Mesenchymal stem cell (in vitro differentiated cells and primary cell): ENCODE data around the gene STAM2.
"Not testable (repeated sequence)": the region's sequence is repeated elsewhere in the genome, so short reads cannot be mapped to it uniquely, and the experiment has no call there.

Experiments
- DNase-seq: peaks from one replicate; pipeline ENCODE4 v3.0.0-alpha.2; 2013
- H2AFZ ChIP-seq: one replicate; pipeline ENCODE4 v1.6.1; 2013; ENCODE audit warnings: low read depth, mild to moderate bottlenecking, control low read depth, inconsistent platforms, low read length, moderate library complexity
- H2AK5ac ChIP-seq: 2 replicates; pipeline ENCODE4 v1.6.1; 2013; ENCODE audit warnings: low read length, moderate library complexity, mild to moderate bottlenecking, inconsistent platforms; ENCODE audit not compliant: severe bottlenecking
- H2BK120ac ChIP-seq: one replicate; pipeline ENCODE4 v1.6.1; 2013; ENCODE audit warnings: low read depth, mild to moderate bottlenecking, inconsistent platforms, low read length, moderate library complexity
- H2BK12ac ChIP-seq, 2 experiments: one replicate each; pipeline ENCODE4 v1.6.1; 2013; ENCODE audit warnings: inconsistent platforms in 2 of 2, low read length in 2 of 2, mild to moderate bottlenecking in 2 of 2, moderate library complexity in 2 of 2, control low read depth in 1 of 2
- H2BK15ac ChIP-seq: one replicate; pipeline ENCODE4 v1.6.1; 2013; ENCODE audit warnings: mild to moderate bottlenecking, low read depth, inconsistent platforms; ENCODE audit not compliant: poor library complexity, severe bottlenecking
- H2BK5ac ChIP-seq: 2 replicates; pipeline ENCODE4 v1.6.1; 2013; ENCODE audit warnings: low read depth, mild to moderate bottlenecking, low read length, control low read depth, inconsistent platforms; ENCODE audit not compliant: poor library complexity, severe bottlenecking
- H3K14ac ChIP-seq, 2 experiments: one replicate each; pipeline ENCODE4 v1.6.1; 2013; ENCODE audit warnings: inconsistent platforms in 2 of 2, low read length in 2 of 2, control low read depth in 1 of 2, mild to moderate bottlenecking in 1 of 2, moderate library complexity in 1 of 2
- H3K18ac ChIP-seq, 2 experiments: one replicate each; pipeline ENCODE4 v1.6.1; 2013; ENCODE audit warnings: inconsistent platforms in 2 of 2, low read length in 2 of 2, control low read depth in 1 of 2, low read depth in 1 of 2, mild to moderate bottlenecking in 1 of 2
- H3K23ac ChIP-seq, 2 experiments: one replicate each; pipeline ENCODE4 v1.6.1; 2013; ENCODE audit warnings: inconsistent platforms in 2 of 2, low read length in 2 of 2, mild to moderate bottlenecking in 2 of 2, moderate library complexity in 2 of 2, control low read depth in 1 of 2
- H3K27ac ChIP-seq: 2 replicates; pipeline ENCODE4 v1.5.1; 2013; ENCODE audit warnings: mild to moderate bottlenecking, moderate library complexity, low read length, control low read depth, inconsistent platforms; ENCODE audit not compliant: poor library complexity, severe bottlenecking
- H3K27me3 ChIP-seq, 2 experiments: 2 replicates each; pipeline versions ENCODE4 v1.6.1 to v1.7.0; 2013; ENCODE audit warnings: low read length in 2 of 2, mild to moderate bottlenecking in 2 of 2, moderate library complexity in 2 of 2, control low read depth in 1 of 2, inconsistent platforms in 1 of 2; ENCODE audit not compliant: control insufficient read depth in 1 of 2, insufficient read depth in 1 of 2
- H3K36me3 ChIP-seq, 2 experiments: 2 replicates each; pipeline versions ENCODE4 v1.6.1 to v1.7.0; 2013; ENCODE audit warnings: low read length in 2 of 2, control low read depth in 1 of 2, inconsistent platforms in 1 of 2, low read depth in 1 of 2, mild to moderate bottlenecking in 1 of 2; ENCODE audit not compliant: insufficient read depth in 2 of 2, control insufficient read depth in 1 of 2
- H3K4ac ChIP-seq, 2 experiments: one replicate each; pipeline ENCODE4 v1.6.1; 2013; ENCODE audit warnings: inconsistent platforms in 2 of 2, low read length in 2 of 2, mild to moderate bottlenecking in 2 of 2, moderate library complexity in 2 of 2, control low read depth in 1 of 2, low read depth in 1 of 2
- H3K4me1 ChIP-seq: 2 replicates; pipeline ENCODE4 v1.6.1; 2013; ENCODE audit warnings: low read depth, low read length, control low read depth; ENCODE audit not compliant: control insufficient read depth, insufficient read depth
- H3K4me2 ChIP-seq: 2 replicates; pipeline ENCODE4 v1.6.1; 2013; ENCODE audit warnings: low read length, mild to moderate bottlenecking, inconsistent platforms; ENCODE audit not compliant: poor library complexity, severe bottlenecking
- H3K4me3 ChIP-seq, 2 experiments: 2 replicates each; pipeline versions ENCODE4 v1.5.1 to v1.7.0; 2013; ENCODE audit warnings: low read length in 2 of 2, mild to moderate bottlenecking in 2 of 2, control low read depth in 1 of 2, low read depth in 1 of 2; ENCODE audit not compliant: insufficient read depth in 1 of 2
- H3K79me1 ChIP-seq: replicated peaks from 2 replicates; pipeline ENCODE4 v1.6.1; 2013; ENCODE audit warnings: mild to moderate bottlenecking, control low read depth, low read length, inconsistent platforms; ENCODE audit not compliant: poor library complexity, severe bottlenecking
- H3K9ac ChIP-seq: 2 replicates; pipeline ENCODE4 v1.7.0; 2013; ENCODE audit warnings: mild to moderate bottlenecking, low read length, moderate library complexity
- H3K9me3 ChIP-seq: 2 replicates; pipeline ENCODE4 v1.7.0; 2013; ENCODE audit warnings: mild to moderate bottlenecking, low read length; ENCODE audit not compliant: control insufficient read depth
- H4K8ac ChIP-seq: one replicate; pipeline ENCODE4 v1.6.1; 2013; ENCODE audit warnings: inconsistent platforms, mild to moderate bottlenecking, low read length, moderate library complexity
- H4K91ac ChIP-seq: one replicate; pipeline ENCODE4 v1.6.1; 2013; ENCODE audit warnings: mild to moderate bottlenecking, low read length, inconsistent platforms
- WGBS: methylation state at CpG from one replicate; pipeline ENCODE4 v1.1.7; 2013; ENCODE audit warnings: mixed read lengths; 5-methylcytosine and 5-hydroxymethylcytosine counted together

Gene STAM2

DNA sequence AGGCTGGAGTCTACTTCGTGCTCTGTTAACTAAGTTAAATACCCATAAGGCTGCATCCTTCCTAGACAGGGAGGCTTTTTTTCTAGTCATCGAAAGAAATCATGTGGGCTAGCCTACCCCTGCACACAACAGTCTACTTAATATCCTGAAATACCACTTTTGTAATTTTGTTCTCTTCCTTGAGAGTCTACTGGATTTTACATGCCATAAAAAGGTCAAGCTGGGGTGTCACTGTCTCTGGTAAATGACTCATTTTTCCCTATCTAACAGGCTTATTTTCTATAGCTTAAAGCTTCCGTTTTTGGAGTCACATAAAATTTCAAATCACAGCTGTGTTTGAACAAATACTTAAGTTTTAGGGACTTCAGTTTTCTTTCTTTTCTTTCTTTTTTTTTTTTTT lies 10.7 kb upstream of the STAM2 start:
- H3K36me3 ChIP-seq = no peaks in the 10 kb centered on the region
- H3K4me2 ChIP-seq = no peak overlapping the region
- H2AFZ ChIP-seq = no peak overlapping the region
- H3K9me3 ChIP-seq = no peaks in the 10 kb centered on the region
- H3K9ac ChIP-seq = no peak overlapping the region
- H2BK120ac ChIP-seq = no peak overlapping the region
- peak; percentile 62 for DNase-seq
- no peaks in the 10 kb centered on the region for H3K79me1 ChIP-seq
- H3K27ac ChIP-seq = no peak overlapping the region
- no peak overlapping the region for H2BK12ac ChIP-seq
- no peak overlapping the region for H2BK15ac ChIP-seq
- no peak overlapping the region for H3K14ac ChIP-seq
- H3K27me3 ChIP-seq = no peaks in the 10 kb centered on the region
- no peak overlapping the region for H3K4me3 ChIP-seq
- 90% methylated on average over 1 of the region's 3 CpGs for WGBS
- H2AK5ac ChIP-seq = no peak overlapping the region
- no peak overlapping the region for H3K4ac ChIP-seq
- H3K18ac ChIP-seq = no peak overlapping the region
- no peak overlapping the region for H3K23ac ChIP-seq
- no peak overlapping the region for H2BK5ac ChIP-seq
- H4K91ac ChIP-seq = no peak overlapping the region
- no peaks in the 10 kb centered on the region for H3K4me1 ChIP-seq
- no peak overlapping the region for H4K8ac ChIP-seq

DNA sequence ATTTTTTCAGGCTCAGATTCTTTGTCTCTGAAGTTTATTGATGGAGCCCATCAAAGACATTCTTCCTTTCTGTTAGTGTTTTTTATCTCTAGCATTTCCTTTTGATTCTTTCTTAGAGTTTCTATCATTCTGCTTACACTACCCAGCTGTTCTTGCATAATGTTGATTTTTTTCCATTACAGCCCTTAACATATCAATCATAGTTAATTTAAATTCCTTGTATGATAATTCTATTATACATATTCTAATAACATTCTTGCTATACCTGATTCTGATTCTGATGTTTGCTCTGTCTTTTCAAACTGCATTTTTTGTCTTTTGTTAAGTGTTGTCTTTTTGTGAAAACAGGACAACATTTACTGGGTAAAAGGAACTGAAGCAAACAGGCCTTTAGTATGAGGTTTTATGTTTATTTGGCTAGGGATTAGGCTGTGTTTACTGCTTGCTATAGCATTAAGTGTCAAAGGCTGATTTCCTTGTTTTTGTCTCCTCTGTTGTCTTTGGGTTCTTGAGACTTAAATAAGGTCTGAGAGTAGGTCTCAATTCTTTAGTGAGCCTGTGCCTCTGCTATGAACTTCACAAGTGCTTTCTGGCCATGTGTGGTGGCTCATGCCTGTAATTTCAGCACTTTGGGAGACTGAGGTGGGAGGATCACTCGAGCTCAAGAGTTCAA lies 8.0 kb upstream of the STAM2 start:
- H3K9ac ChIP-seq = no peak overlapping the region
- no peak overlapping the region for H3K4ac ChIP-seq
- no peak overlapping the region for H2BK120ac ChIP-seq
- no peak overlapping the region for H3K23ac ChIP-seq
- no peak overlapping the region for H4K91ac ChIP-seq
- H2AK5ac ChIP-seq = no peak overlapping the region
- no peak overlapping the region for H2BK15ac ChIP-seq
- H3K9me3 ChIP-seq = no peaks in the 10 kb centered on the region
- H3K27me3 ChIP-seq = no peaks in the 10 kb centered on the region
- no CpG with 5 or more reads among the region's 1 CpG for WGBS
- no peak overlapping the region for H3K18ac ChIP-seq
- H3K79me1 ChIP-seq = no peaks in the 10 kb centered on the region
- H3K4me1 ChIP-seq = no peaks in the 10 kb centered on the region
- no peak overlapping the region for H2BK5ac ChIP-seq
- H3K4me2 ChIP-seq = no peak overlapping the region
- no peak overlapping the region for H2BK12ac ChIP-seq
- H4K8ac ChIP-seq = no peak overlapping the region
- no peaks in the 10 kb centered on the region for H3K36me3 ChIP-seq
- peak; percentile 47 for DNase-seq
- no peak overlapping the region for H3K14ac ChIP-seq
- H3K4me3 ChIP-seq = no peak overlapping the region
- H2AFZ ChIP-seq = no peak overlapping the region
- no peak overlapping the region for H3K27ac ChIP-seq

DNA sequence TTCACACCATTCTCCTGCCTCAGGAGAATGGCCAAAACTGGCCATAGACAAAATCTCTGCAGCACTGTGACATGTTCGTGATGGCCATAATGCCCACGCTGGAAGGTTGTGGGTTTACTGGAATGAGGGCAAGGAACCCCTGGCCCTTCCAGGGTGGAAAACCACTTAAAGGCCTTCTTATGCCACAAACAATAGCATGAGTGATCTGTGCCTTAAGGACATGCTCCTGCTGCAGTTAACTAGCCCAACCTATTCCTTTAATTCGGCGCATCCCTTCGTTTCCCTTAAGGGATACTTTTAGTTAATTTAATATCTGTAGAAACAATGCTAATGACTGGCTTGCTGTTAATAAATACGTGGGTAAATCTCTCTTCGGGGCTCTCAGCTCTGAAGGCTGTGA lies 2.1 kb upstream of the STAM2 start:
- H3K4me3 ChIP-seq, H2AK5ac ChIP-seq, H3K23ac ChIP-seq, H2AFZ ChIP-seq, H3K14ac ChIP-seq, H3K36me3 ChIP-seq, H3K18ac ChIP-seq, H4K8ac ChIP-seq, H2BK15ac ChIP-seq, H4K91ac ChIP-seq, H2BK12ac ChIP-seq, H3K9me3 ChIP-seq, DNase-seq, H2BK120ac ChIP-seq, H3K27ac ChIP-seq, H2BK5ac ChIP-seq, H3K27me3 ChIP-seq, H3K79me1 ChIP-seq, H3K4me1 ChIP-seq, H3K4me2 ChIP-seq, H3K4ac ChIP-seq, H3K9ac ChIP-seq: not testable (repeated sequence)
- WGBS = 91% methylated on average over 2 of the region's 7 CpGs

DNA sequence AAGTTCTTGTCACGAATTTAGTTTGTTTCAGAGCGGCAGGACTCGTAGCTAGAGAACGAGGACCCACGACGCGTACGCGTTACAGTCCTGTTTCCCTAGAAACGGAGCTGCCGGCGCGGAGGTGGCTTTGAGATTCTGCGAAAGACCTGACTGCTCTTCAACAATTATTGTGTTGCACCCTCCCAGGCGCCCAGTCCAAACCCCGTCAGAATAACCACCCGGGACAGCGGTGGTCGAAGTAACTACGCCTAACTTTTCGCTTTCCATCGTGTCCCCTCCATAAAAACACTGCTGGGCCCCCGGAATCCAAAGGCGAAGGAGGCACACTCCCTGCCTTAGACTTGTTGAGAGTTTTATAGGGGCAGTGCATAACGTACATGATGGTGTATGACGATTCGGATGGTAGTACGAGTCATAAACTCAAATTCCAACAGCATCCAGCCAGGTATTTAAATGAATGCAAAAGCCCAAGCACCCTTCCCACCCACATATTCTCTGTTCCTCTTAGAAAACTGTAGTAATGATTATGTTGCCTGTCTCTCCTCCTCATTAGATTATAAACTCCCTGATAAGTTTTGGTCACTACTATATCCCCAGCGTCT lies 651 bp upstream of the STAM2 start:
- Histone ChIP-seq H3K4me2 (peak overlapping the region; percentile 87), H4K91ac (peak overlapping the region; percentile 52), H2AFZ (peak overlapping the region; percentile 93), H2BK5ac (no peak overlapping the region), H3K18ac (peak overlapping the region; percentile 11 to 89), H3K14ac (no peak overlapping the region), H3K27ac (peak overlapping the region; percentile 77), H3K36me3 (no peaks in the 10 kb centered on the region), H2BK15ac (peak overlapping the region; percentile 41), H3K79me1 (no peaks in the 10 kb centered on the region), H2AK5ac (no peak overlapping the region), H3K4ac (peak overlapping the region; percentile 59 to 91), H3K4me3 (peak overlapping the region; percentile 64 to 92), H3K9ac (peak overlapping the region; percentile 97), H3K4me1 (no peaks in the 10 kb centered on the region), H2BK120ac (no peak overlapping the region), H4K8ac (peak overlapping the region; percentile 92), H3K23ac (no peak overlapping the region), H2BK12ac (no peak overlapping the region), H3K27me3 (no peaks in the 10 kb centered on the region), H3K9me3 (no peaks in the 10 kb centered on the region)
- DNase-seq = no peak
- WGBS = 15% methylated on average over 25 of the region's 29 CpGs
